22Rv1 (cell line): ENCODE results near the gene ZNF493.

ENCODE experiments used
- H3K27ac ChIP-seq: fragments of 450-650 bp; 2 replicates; pipeline ENCODE4 v1.5.1; 2017
- CTCF ChIP-seq: fragments of 450-650 bp; IDR thresholded peaks from 2 replicates; pipeline ENCODE4 v1.5.1; 2017; ENCODE audit warnings: mild to moderate bottlenecking
- ZFX ChIP-seq: fragments of 450-650 bp; IDR thresholded peaks from 2 replicates; pipeline ENCODE4 v1.6.1; 2017; ENCODE audit warnings: antibody characterized with exemption, borderline replicate concordance

Gene ZNF493

GRCh38 chr19:21434516-21434915, 37.6 kb downstream of the ZNF493 start:
- H3K27ac ChIP-seq: 0 out of 2 replicates have a peak overlapping the region, but pooled peaks have one; percentile 13
- no peak for TF ChIP-seq CTCF
- no peak for TF ChIP-seq ZFX

- TF ChIP-seq CTCF: peak; percentile 40
- TF ChIP-seq ZFX: no peak
- 0 out of 2 replicates have a peak overlapping the region, but pooled peaks have one; percentile 13 for H3K27ac ChIP-seq
Observed at GRCh38 chr19:21434967-21435544, 38.1 kb downstream of the ZNF493 start.

GRCh38 chr19:21439201-21439751, 42.3 kb downstream of the ZNF493 start:
- no peak overlapping the region for H3K27ac ChIP-seq
- TF ChIP-seq ZFX (no peak), CTCF (no peak)

- no peak for TF ChIP-seq CTCF
- TF ChIP-seq ZFX: no peak
- H3K27ac ChIP-seq: no peak overlapping the region
Observed at GRCh38 chr19:21440321-21440720, 43.4 kb downstream of the ZNF493 start.

- TF ChIP-seq CTCF (no peak), ZFX (no peak)
Observed at GRCh38 chr19:21451187-21451586, 54.3 kb downstream of the ZNF493 start.

GRCh38 chr19:21454901-21455300, 58.0 kb downstream of the ZNF493 start:
- TF ChIP-seq CTCF: no peak
- TF ChIP-seq ZFX: no peak
- H3K27ac ChIP-seq: no peak overlapping the region

More at GRCh38 chr19:21451187-21451586, 54.3 kb downstream of the ZNF493 start:
- no peak overlapping the region for H3K27ac ChIP-seq

- no peak for TF ChIP-seq ZFX
- TF ChIP-seq CTCF: no peak
- H3K27ac ChIP-seq: no peak overlapping the region
Observed at GRCh38 chr19:21460686-21461085, 63.8 kb downstream of the ZNF493 start.
